ENCODE results near the gene CDIP1. TPM values are rescaled to one million over a fixed set of nuclear protein-coding genes. Genes with fewer than 3 reads are reported as not detected.
A peak's percentile ranks its signal among the peaks of the same experiment; 100 is the strongest.

CDIP1 gene
- total RNA-seq, 2 experiments from 2014 or later, result 31.9 to 32.2 TPM

- DNase-seq (no peak), ATAC-seq (no peak)
- ChIA-PET CTCF (interaction anchor here (3.4 kb wide), 1 partner anchor 28 kb away, joined by 17 read pairs; no protein-coding TSS in a partner anchor), POLR2A (interaction anchor here (1.3 kb wide), 1 partner anchor 29 kb away, joined by 4 read pairs; no protein-coding TSS in a partner anchor)
- Mint-ChIP-seq H3K27me3 (no peaks in the 10 kb centered on the region), H3K4me3 (no peak overlapping the region), H3K27ac (no peak overlapping the region), H3K36me3 (ENCODE audit: low read depth) (peaks cover 17% of the 10 kb centered on the region), H3K4me1 (ENCODE audit: low read depth) (peaks cover 55% of the 10 kb centered on the region), H3K9me3 (no peaks in the 10 kb centered on the region)
- no peak for TF ChIP-seq CTCF (IDR thresholded peaks at IDR 0.05)
- intact Hi-C loops (cut with micrococcal nuclease), result no loop called here
Measured at GRCh38 chr16:4533490-4533889, 5.1 kb downstream of the CDIP1 start.

GRCh38 chr16:4532238-4532637 is 6.3 kb downstream of the CDIP1 start:
- Mint-ChIP-seq H3K4me3 (no peak overlapping the region), H3K27me3 (no peaks in the 10 kb centered on the region), H3K9me3 (no peaks in the 10 kb centered on the region), H3K36me3 (ENCODE audit: low read depth) (peaks cover 17% of the 10 kb centered on the region), H3K27ac (peak overlapping the region; percentile 1), H3K4me1 (ENCODE audit: low read depth) (peaks cover 61% of the 10 kb centered on the region)
- intact Hi-C loops (cut with micrococcal nuclease), result no loop called here
- DNase-seq, result no peak
- ChIA-PET POLR2A (interaction anchor here (0.6 to 1.3 kb wide), 2 partner anchors 27 to 46 kb away, joined by 4 read pairs; no protein-coding TSS in a partner anchor), CTCF (interaction anchor here (0.7 to 3.4 kb wide), 2 partner anchors 12 to 26 kb away, joined by 3 to 17 read pairs; no protein-coding TSS in a partner anchor)
- no peak for ATAC-seq
- TF ChIP-seq CTCF (IDR thresholded peaks at IDR 0.05), result no peak

- no peaks in the 10 kb centered on the region for H3K9me3 Mint-ChIP-seq
- no peaks in the 10 kb centered on the region for H3K27me3 Mint-ChIP-seq
- H3K27ac Mint-ChIP-seq, result no peak overlapping the region
- DNase-seq (no peak), ATAC-seq (no peak)
- intact Hi-C loops (cut with micrococcal nuclease), result no loop called here
- H3K4me1 Mint-ChIP-seq (ENCODE audit: low read depth), result peaks cover 60% of the 10 kb centered on the region
- no peak for TF ChIP-seq CTCF (IDR thresholded peaks at IDR 0.05)
- H3K36me3 Mint-ChIP-seq (ENCODE audit: low read depth), result peaks cover 17% of the 10 kb centered on the region
- H3K4me3 Mint-ChIP-seq, result no peak overlapping the region
- ChIA-PET CTCF (interaction anchor here (0.7 to 3.4 kb wide), 2 partner anchors 12 to 26 kb away, joined by 3 to 17 read pairs; no protein-coding TSS in a partner anchor), POLR2A (no interaction called here)
Measured at GRCh38 chr16:4531811-4532210, 6.8 kb downstream of the CDIP1 start.

DNA sequence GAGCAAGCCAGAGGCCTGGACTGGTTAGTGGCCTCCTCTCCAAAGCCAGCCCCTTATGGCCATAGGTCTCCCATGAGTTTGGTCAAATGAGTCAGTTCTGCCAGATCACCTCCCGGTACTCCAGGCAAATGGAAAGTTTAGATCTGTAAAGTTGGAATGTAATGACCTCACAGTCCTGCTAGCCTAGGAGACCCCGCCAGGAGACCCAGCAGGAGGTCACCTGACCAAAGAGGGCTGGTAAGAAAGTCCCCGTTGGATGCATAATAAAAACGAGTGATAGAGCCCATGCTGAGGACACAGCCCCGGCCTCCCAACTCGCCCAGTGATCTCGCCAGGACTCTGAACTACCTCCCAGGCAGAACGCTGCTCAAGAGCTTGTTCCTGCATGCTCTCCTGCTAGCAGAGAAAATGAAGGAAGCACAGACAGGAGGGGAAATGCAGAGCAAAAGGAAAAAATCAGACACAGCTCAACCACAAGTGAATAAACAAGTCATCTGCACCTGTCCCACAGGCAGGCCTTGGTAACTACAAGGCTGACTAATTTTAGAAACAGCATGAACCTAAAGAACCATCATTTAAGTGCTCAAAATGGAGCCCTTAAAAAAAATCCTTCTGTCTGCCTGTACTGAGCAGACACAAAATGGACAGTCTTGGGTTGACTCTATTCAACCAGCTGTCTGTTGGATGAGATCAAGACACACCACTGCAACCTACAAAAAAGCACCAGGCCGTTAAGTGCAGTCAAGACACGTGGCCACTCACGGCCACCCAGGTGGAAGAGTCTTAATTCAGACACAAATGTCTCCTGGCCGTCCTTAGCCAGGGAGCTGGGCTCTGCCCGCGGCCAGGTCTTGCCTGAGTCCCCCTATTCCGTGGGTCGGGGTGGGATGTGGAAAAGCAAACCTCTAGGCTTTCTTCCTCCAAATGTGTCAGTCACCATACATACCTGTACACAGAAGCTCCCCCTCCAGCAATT is 9.2 kb downstream of the CDIP1 start:
- peaks cover 13% of the 10 kb centered on the region for H3K36me3 Mint-ChIP-seq (ENCODE audit: low read depth)
- H3K4me3 Mint-ChIP-seq, result peak overlapping the region; percentile 34
- H3K9me3 Mint-ChIP-seq, result no peaks in the 10 kb centered on the region
- TF ChIP-seq CTCF (IDR thresholded peaks at IDR 0.05), result no peak
- H3K4me1 Mint-ChIP-seq (ENCODE audit: low read depth), result peaks cover 45% of the 10 kb centered on the region
- ChIA-PET CTCF (interaction anchor here (1.2 to 2.4 kb wide), 4 partner anchors 10 to 56 kb away, joined by 3 to 13 read pairs (median 9); partner anchors contain the start of gene CDIP1), POLR2A (interaction anchor here (1.1 to 1.2 kb wide), 4 partner anchors 9 to 52 kb away, joined by 3 to 4 read pairs (median 3); no protein-coding TSS in a partner anchor)
- intact Hi-C loops (cut with micrococcal nuclease), result no loop called here
- no peaks in the 10 kb centered on the region for H3K27me3 Mint-ChIP-seq
- peak overlapping the region; percentile 96 for H3K27ac Mint-ChIP-seq
- peak; percentile 82 for ATAC-seq
- DNase-seq, result peak; percentile 54
